HG02571 (cell line): ENCODE data around the gene TPGS2.
A peak's percentile ranks its signal among the peaks of the same experiment; 100 is the strongest.
"Not testable (repeated sequence)": the region's sequence is repeated elsewhere in the genome, so short reads cannot be mapped to it uniquely, and the experiment has no call there.

ENCODE experiments used
- ATAC-seq: cut with Tn5 transposase; IDR thresholded peaks from one replicate; pipeline ENCODE4 v1.9.1; 2021; ENCODE audit warnings: mild to moderate bottlenecking, moderate library complexity; ENCODE audit not compliant: unreplicated experiment

Gene TPGS2

DNA sequence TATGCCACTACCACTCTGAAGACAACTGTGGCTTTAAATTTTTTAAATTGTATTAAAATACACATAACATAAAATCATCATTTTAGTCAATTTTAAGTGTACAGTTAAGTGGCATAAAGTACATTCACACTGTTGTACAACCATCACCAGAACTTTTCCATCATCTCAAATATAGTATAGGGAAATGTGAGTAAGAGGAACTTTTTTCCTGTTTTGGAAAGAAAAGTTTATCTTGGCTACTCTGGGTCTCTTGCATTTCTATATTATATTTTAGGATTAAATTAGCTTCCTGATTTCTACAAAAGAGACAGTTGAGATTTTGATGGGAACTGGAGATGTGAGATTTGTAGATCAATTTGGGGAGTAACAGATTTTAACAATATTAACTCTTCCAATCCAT, 3.3 kb downstream of the TPGS2 start:
- no peak for ATAC-seq

DNA sequence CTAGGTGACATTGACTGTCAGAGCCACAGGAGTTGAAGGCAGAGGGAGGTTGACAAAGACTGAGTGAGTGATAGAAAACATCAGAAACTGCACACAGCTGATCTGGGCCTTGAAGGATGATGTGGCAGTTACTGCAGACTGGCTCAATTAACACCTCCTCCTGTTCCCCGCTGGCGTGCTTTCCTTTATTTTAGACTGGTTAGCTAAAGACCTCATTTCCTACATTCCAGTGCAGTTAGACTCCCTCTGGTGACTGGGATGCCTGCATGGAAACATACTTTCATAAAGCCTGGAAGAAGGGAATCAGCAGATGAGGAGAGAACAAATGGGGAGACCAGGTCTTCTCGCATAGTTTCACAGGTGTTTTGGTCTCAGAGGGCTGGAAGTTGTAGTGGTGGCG, 7.1 kb downstream of the TPGS2 start:
- ATAC-seq: no peak

DNA sequence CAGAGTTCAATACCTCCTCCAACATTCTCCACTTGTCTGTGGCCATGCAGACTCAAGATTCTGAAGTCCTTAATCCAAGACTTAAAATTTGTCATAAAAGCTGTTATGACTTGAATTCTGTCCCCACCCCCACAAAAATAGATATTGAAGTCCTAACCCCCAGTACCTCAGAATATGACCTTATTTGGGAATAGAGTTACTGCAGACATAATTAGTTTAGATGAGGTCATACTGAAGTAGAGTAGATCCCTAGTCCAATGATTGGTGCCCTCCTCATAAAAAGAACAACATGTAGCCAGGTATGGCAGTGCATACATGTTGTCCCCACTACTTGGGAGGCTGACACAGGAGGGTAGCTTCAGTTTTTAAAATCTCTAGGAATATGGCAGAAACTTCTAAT, 9.2 kb downstream of the TPGS2 start:
- ATAC-seq: no peak

DNA sequence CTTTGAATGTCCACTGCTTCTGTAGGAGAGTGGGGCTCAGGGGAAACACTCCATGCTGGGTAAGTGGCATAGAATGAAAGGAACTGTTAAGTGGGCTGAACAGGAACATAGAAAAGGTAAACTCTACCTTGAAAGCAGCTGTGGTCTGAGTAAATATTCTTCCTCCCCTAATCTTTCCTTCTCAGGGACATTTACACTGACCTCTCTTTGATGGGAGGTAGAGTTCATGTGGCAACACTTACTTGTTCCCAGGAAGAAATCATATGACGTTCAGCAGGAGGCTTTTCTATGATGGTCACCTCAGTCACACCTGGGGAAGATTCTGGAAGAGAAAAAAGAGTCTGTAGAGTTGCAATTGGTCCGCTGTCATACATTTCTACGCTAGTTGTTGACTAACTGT, 10.2 kb downstream of the TPGS2 start:
- no peak for ATAC-seq

DNA sequence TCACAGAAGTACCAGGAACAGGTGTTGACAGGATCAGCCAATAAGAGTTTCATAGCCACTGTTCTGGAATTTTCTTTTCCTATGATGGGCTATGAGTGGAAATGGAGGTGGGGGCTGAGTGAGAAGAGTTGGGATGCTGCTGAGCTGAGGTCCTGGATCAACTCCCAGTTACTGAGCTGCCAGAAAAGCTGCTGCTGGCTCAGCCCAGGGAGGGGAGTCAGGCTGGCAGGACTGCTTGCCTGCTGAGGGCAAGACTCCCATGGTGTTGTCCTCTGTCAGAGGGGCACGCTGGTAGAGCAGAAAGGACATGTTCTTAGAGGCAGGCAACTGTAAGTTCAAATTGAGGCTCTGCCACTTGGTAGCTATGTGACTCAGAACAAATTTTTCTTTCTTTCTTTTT, 11.8 kb downstream of the TPGS2 start:
- no peak for ATAC-seq

DNA sequence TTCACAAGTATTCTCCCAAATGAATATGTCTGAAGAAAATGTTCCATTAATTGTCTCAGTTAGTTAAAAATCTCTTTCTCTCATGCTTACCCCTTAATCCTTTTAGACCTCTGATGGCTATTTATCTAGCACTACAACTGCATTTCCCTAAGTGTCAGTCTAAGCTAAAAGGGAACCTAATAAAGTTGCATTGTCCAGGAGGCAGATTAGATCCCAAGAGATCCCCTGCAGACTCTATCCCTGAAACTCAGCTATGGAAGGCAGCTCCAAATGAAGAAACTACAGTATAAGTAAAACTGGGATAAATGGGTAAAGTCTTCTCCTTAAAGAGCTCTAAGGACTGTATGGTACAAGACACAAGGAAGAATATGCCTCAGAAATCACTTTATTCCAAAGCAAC, 12.7 kb downstream of the TPGS2 start:
- not testable (repeated sequence) for ATAC-seq

DNA sequence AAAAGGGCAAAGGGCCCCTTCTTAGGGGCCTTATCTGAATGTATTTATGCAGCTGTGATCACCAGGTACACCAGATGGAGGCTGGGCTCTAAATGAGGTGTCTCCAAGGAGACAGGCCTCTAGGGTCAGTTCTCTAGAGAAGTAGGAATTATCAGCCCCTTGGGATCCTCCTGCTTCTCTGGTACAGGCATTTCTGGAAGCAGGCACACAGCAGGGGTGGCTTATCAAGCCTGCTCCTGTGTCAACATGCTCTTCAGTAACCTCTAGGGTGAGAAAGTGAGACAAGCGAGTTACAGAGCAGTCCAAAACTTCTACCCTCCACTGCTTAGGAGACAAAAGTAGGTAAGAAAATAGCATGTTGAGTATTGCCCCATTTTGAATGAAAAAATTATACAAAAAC, 13.8 kb downstream of the TPGS2 start:
- ATAC-seq: no peak

DNA sequence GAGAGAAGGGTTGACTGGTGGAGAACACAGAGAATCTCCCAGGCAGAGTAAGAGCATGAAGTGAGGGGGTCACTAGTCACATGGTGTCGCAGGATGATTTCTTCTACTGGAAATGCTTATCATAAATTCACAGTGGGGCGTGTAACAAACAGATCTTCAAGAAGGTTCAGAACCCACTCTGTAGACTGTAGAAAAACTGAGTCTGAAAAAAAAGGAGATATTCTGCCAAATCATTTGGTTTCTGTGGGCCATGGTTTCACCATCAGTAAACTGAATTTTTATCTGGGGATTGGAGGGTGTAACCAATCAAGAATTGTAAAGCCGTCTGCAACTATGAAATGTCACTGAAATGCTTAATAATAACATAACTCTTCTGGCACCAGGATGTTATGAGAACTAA, 15.0 kb downstream of the TPGS2 start:
- ATAC-seq: no peak

DNA sequence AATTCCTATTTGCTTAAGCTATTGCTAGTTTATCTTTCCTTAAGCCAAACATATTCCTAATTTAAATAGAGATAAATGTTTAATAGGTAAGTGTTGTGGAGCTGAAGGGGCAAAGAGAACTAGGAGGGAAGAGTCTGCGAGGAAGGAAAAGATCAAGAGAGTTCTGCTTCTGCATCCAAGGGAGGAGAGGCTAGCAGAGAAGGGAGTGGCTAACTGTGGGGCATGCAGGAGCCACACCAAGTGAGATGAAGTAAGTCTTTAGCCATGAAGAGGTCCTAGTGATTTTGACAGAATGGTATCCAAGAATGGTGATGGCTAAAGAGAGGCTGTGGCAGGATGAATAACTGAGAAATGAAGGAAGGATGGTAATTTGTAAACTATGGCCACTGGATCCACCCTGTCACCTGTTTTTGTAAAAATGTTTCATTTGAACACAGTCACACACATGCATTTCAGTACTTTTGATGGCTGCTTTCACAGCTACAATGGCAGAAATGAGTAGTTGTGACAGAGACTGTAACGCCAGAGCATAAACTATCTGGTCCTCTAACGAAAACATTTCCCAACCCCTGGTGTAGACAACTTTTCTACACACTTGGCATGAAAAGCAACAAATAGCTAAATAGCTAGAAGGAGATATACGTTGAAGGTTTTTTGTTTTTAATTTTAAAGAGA, 15.6 kb downstream of the TPGS2 start:
- ATAC-seq: no peak

DNA sequence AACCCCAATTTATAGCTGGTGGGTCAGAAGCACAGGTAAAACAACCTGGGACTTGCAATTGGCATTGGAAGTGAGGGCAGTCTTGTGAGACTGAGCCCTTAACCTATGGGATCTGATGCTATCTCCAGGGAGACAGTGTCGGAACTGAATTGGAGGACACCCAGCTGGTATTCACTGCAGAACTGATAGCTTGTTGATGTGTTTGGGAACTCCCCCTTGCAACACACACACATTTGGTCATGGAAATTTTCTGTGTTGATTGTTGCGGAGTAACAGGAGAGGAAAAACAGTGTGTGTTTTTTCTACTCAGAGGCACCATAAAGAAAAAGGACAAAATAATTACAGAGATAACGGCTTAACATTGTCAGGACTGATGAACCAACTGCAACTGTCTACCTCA, 16.1 kb downstream of the TPGS2 start:
- no peak for ATAC-seq

DNA sequence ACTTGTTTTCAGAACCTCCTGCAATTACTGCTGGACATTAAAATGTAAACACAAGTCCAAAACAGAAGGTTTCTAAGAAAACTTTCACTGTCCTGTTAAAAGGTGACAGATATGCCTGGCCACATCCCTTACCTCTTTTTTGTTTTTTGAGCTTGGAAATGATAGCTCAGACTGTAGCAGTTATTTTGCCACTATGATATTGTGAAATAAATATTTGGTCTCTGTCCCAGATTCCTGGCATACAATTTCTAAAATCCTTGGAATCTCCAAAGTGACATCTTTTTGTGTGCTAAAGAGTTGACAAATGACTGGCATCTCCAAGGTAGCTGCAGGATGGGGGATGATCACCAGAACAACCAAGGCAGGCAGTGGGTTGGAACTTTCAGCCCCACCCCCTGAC, 16.8 kb downstream of the TPGS2 start:
- ATAC-seq: no peak

DNA sequence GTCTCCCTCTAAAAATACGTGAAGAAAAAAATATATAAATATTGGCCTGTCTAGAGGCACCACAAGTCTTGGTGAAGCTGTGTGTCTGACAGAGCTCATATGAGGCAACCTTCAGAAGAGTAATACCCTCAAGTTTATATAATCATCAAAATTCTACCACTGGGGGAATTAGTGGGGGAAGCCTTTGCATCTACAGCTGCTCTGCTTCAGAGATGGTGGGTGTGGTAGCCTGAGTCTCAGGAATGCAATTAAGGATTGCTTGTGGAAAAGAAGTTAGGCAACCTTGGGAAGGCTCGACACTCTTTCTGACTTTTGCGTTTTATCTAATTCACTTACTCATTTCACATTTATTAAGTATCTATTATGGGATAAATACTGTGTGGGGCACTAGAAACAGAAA, 17.4 kb downstream of the TPGS2 start:
- no peak for ATAC-seq

DNA sequence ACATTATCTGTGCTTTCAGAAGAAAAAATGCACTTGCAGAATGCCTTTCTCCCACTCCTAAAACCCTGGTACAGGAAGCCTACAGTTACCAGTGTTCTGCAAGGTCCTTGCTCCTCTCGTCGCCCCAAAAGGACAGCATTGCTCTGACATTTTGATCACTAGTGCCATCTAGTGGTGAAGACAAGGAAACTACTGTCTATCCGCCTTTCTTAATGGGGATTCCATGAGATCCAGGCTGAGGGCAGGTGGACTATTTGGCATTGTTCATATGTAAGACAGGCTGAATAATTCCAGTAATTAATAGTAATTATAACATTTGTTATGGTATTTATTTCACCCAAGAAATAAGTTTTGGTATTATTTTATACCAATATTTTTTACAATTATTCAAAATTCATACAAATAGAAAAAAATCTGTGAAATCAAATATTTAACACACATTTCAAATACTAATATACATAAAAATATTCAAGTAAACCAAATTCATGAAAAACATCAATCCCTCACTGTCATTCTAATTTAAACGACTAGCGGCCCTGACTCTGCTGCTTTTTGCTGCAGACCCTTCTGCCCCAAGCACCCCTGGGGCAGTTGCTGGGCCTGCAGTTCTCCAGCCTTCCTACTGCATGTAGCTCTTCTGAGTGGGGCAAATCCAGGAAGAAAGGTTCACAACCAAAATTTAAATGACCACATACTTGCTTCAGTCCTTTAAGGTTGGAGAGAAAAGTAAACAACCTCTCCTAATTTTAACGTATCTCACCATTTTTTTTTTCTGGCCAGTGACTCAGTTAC, 19.0 kb downstream of the TPGS2 start:
- peak; percentile 95 for ATAC-seq

DNA sequence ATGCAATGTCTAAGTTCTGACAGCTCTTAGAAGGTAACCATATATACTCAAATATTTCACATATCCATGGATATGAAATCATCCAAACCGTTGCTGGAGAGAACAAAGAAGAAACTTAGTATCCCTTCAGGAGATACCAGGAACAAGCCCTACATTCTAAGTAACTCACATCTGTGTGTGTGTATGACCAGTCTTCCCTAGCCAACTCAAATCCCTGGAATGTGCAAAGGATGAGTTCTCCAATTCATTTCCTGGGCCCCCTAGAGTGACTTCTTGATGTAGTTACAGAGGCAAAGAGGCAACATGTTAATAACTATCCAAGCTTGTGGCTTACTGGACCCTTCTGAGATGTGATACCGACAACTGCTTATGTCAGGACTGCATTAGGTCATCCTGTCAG, 20.1 kb downstream of the TPGS2 start:
- ATAC-seq: no peak

DNA sequence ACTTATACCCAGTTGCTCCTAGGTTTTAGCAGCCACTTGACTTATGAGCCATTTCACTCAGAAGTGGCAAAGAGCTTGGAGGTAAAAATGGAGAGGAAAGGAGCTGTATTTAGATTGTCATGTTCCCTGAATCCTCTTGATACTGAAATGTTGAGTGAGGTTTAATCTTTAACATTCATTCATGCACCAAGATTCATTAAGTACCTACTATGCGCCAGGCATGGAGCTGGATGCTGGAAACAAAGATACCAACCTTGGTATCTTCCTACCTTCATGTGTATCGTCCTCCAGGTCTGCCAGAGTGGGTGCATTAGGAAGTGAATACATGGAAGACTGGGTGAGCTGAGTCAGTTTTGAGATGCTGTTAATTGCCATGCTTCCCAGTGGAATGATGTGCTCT, 23.7 kb downstream of the TPGS2 start:
- no peak for ATAC-seq

DNA sequence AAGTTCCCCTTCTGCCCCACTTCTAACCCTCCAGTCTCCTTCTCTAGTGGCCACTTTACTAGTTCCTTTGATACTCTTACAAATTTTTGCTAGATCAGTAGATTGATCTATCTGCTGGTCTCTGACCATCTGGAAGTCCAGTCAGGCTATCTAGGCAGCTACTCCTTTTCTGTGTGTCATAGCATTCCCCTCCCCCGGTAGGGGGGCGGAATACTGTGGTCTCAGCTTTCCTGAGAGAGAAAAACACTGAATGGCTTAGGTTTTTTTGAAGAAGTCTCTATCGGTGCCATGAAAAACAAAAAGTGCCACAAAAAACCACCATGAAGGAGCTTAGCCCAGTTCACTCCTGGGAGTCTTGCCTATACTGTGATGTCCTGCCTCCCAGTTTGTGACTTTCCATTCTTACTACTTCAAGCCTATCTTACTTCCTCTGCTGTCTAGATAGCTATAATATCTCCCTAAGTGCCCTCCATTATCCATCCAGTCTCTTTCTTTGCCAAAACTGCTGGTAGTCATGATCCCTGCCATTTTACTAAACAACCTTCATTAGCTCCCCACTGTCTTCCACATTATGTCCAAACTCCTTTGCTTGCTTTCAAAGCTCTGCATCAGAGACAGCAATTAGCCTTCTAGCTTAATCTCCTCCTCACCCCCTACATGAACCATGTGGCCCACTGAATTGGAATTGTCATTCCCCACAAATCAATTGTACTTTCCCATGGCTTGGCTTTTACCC, 29.9 kb downstream of the TPGS2 start:
- no peak for ATAC-seq

DNA sequence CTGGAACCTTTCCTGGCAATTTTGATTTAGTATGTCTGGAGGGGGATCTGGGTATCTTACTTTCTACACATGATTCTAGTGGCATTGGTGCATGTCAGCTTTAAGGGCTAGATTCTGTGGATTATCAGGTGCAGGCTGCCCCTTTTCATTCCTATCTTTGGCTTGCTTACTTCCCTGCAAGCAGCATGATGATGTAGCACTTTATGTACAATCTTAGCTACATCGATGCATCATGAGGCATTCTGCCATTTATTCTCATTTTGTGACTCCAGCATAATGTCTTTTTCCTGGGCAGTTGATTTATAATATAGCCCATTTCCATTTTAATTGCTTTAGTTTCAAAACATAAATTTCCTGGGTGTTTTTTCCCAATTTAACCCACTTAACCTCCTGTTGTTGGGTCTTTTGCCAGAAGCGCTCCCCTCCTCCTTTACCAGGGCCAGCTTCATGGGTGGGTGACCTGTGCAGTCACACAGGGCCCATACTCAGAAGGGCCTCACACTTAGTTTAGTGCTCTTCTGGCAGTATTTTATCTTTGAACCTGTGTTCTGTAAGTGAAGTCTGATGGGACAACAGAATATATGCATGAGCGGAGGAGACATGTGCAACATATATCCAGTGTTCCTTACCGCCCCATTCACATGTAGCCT, 36.0 kb downstream of the TPGS2 start:
- no peak for ATAC-seq

DNA sequence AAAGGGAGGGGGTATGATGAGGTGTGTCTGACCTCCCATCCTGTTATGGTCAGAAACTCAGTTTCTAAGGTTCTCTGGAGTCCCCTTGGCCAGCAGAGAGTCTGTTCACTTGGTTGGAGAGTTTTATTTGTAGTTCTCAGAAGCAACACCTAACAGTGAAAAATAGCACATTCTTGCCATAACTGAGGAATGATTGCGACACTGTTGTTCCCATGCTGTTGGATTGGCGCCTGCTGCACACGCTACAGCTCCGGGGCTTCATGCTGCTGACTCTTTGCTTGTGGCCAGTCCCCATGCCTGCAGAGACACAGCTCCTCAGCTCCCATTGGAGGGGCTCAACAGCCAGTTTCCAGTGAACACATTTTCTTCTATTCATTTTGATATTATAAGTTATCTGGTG, 42.1 kb downstream of the TPGS2 start:
- no peak for ATAC-seq

DNA sequence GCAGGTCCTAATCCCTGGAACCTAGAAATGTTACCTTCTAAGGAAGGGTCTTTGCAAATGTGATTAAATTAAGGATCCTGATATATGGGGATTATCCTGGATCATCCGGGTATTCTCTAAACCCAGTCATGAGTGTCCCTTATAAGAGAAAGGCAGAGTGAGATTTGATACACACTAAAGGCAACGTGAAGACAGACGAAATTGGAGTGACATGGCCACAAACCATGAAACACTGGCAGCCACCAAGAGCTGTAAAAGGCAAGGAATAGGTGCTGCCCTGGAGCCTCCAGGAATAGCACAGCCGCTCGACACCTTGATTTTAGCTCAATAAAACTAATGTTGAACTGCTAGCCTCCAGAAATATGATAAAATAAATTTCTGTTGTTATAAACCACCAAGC, 45.0 kb downstream of the TPGS2 start:
- no peak for ATAC-seq

DNA sequence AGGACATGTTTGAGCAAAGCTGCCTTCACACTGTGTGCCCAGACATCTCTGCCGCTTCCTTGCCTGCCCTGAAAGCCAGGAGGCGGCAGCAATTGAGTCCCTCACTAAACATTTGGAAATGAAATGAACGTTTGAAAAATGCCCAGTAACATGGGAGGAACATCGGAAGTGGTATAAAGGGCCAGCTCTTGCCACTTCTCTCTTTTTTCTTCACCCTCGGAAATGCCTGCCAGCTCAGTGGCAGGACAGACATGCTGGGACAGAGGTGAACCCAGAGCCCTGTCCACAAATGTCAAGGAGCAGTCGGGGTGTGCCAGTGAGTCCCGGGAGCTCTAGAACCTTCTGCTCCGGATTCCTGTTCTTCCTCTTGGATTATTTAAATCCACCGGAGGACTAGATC, 46.1 kb downstream of the TPGS2 start:
- ATAC-seq: no peak

DNA sequence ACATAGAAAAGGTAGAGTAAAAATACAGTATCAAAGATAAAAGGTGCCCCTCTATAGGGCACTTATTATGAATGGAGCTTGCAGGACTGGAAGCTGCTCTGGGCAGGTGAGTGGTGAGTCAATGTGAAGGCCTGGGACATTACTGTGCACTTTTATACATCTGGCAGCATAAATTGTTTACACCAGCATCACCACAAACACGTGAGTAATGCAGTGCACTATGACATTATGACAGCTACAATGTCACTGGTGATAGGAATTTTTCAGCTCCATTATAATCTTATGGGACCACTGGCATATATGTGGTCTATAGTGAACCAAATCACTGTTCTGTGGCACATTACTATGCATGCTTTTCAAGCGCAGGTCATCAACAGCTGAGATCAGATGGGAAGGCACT, 48.1 kb downstream of the TPGS2 start:
- ATAC-seq: no peak

DNA sequence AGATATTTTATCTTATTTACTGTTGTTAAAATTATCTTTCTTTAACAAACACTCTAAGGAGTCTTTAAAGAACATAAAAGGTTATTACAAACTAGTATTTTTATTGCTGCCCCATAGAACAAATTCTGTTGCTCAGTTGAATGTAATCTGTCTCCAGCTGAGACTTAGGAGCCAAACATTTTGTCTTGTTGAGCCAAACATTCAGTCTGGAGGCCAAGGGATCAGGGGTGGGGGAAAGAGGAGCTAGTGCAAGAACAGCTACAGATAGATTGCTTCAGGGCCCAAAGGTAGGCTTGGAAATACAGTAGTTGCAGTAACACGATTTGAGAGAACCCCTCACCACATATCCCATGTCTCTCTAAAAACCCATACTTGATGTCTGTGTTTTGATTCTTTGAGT, 51.2 kb downstream of the TPGS2 start:
- no peak for ATAC-seq
